Measurements from ENCODE around the gene GLP2R. TPM values are rescaled to one million over a fixed set of nuclear protein-coding genes. Genes with fewer than 3 reads are reported as not detected.
"Not testable (repeated sequence)": the region's sequence is repeated elsewhere in the genome, so short reads cannot be mapped to it uniquely, and the experiment has no call there.

Gene GLP2R, protein sequence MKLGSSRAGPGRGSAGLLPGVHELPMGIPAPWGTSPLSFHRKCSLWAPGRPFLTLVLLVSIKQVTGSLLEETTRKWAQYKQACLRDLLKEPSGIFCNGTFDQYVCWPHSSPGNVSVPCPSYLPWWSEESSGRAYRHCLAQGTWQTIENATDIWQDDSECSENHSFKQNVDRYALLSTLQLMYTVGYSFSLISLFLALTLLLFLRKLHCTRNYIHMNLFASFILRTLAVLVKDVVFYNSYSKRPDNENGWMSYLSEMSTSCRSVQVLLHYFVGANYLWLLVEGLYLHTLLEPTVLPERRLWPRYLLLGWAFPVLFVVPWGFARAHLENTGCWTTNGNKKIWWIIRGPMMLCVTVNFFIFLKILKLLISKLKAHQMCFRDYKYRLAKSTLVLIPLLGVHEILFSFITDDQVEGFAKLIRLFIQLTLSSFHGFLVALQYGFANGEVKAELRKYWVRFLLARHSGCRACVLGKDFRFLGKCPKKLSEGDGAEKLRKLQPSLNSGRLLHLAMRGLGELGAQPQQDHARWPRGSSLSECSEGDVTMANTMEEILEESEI
- polyA plus RNA-seq (2013, experiment 1 of 2), result not detected
- not detected for polyA plus RNA-seq (2013, experiment 2 of 2)

GRCh38 chr17:9825641-9826150 is at the start of gene GLP2R:
TSS of gene GLP2R (plus strand) at chr17:9825924. CDS start at chr17:9826064, 140 bp downstream.
- no peaks in the 10 kb centered on the region for H3K9me3 ChIP-seq (ENCODE audit: control insufficient read depth, low read length)
- no peak within 1 kb of the TSS for H3K4me3 ChIP-seq (ENCODE audit: extremely low read depth, insufficient read depth, low read length, poor library complexity, severe bottlenecking)
- no peaks in the 10 kb centered on the region for H3K36me3 ChIP-seq (ENCODE audit: control insufficient read depth, insufficient read depth, low read length)
- no peak within 1 kb of the TSS for H3K27ac ChIP-seq (ENCODE audit: low read depth, low read length, severe bottlenecking)
- WGBS, 2 experiments (ENCODE audit: insufficient coverage in 2 of 2), result 82 to 85% methylated on average over 21 of the region's 21 CpGs
- no peaks in the 10 kb centered on the region for H3K4me1 ChIP-seq (ENCODE audit: control insufficient read depth, insufficient read depth, low read length, poor library complexity, severe bottlenecking)

DNA sequence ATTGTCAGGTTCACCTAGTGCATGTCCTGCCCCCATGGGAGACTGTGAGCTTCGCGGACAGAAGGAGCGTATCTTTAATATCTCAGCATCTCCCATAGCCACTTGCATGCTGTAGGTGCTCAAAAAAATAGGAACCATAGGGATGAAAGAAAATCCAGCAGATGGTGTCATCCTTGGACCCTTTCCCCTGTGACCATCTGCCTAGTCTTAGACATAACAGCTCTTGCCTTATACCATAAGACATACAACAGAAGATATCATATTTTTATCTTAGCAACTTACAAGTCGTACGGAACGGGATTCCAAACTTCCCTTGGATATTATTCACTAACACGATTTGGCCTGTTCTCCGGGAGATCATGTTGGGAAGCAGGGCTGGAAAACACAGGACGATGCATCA is 48.8 kb upstream of the GLP2R start:
- H3K4me1 ChIP-seq (ENCODE audit: control insufficient read depth, insufficient read depth, low read length, poor library complexity, severe bottlenecking), result no peaks in the 10 kb centered on the region
- H3K4me3 ChIP-seq (ENCODE audit: extremely low read depth, insufficient read depth, low read length, poor library complexity, severe bottlenecking), result no peak overlapping the region
- 89 to 98% methylated on average over 3 to 8 of the region's 9 CpGs for WGBS, 2 experiments (ENCODE audit: insufficient coverage in 2 of 2)
- no peak overlapping the region for H3K27ac ChIP-seq (ENCODE audit: low read depth, low read length, severe bottlenecking)
- no peaks in the 10 kb centered on the region for H3K9me3 ChIP-seq (ENCODE audit: control insufficient read depth, low read length)
- no peaks in the 10 kb centered on the region for H3K36me3 ChIP-seq (ENCODE audit: control insufficient read depth, insufficient read depth, low read length)

- H3K4me3 ChIP-seq (ENCODE audit: extremely low read depth, insufficient read depth, low read length, poor library complexity, severe bottlenecking), result no peak overlapping the region
- 81 to 97% methylated on average over 2 of the region's 3 CpGs for whole genome bisulfite sequencing, 2 experiments (ENCODE audit: insufficient coverage in 2 of 2)
- H3K4me1 ChIP-seq (ENCODE audit: control insufficient read depth, insufficient read depth, low read length, poor library complexity, severe bottlenecking), result no peaks in the 10 kb centered on the region
- no peaks in the 10 kb centered on the region for H3K36me3 ChIP-seq (ENCODE audit: control insufficient read depth, insufficient read depth, low read length)
- no peak overlapping the region for H3K27ac ChIP-seq (ENCODE audit: low read depth, low read length, severe bottlenecking)
- H3K9me3 ChIP-seq (ENCODE audit: control insufficient read depth, low read length), result no peaks in the 10 kb centered on the region
Measured at GRCh38 chr17:9780552-9780951, 45.2 kb upstream of the GLP2R start.

GRCh38 chr17:9783050-9783449 is 42.7 kb upstream of the GLP2R start:
- Histone ChIP-seq H3K27ac (ENCODE audit: low read depth, low read length, severe bottlenecking) (no peak overlapping the region), H3K4me3 (ENCODE audit: extremely low read depth, insufficient read depth, low read length, poor library complexity, severe bottlenecking) (no peak overlapping the region)
- WGBS, 2 experiments (ENCODE audit: insufficient coverage in 2 of 2), result 89 to 94% methylated on average over 3 of the region's 4 CpGs

GRCh38 chr17:9783465-9783864 is 42.3 kb upstream of the GLP2R start:
- not testable (repeated sequence) for H3K4me3 ChIP-seq (ENCODE audit: extremely low read depth, insufficient read depth, low read length, poor library complexity, severe bottlenecking); H3K4me1 ChIP-seq (ENCODE audit: control insufficient read depth, insufficient read depth, low read length, poor library complexity, severe bottlenecking); H3K9me3 ChIP-seq (ENCODE audit: control insufficient read depth, low read length); H3K36me3 ChIP-seq (ENCODE audit: control insufficient read depth, insufficient read depth, low read length); H3K27ac ChIP-seq (ENCODE audit: low read depth, low read length, severe bottlenecking)
- 93 to 95% methylated on average over 4 of the region's 5 CpGs for WGBS, 2 experiments (ENCODE audit: insufficient coverage in 2 of 2)

More at GRCh38 chr17:9783050-9783449, 42.7 kb upstream of the GLP2R start:
- Histone ChIP-seq H3K4me1 (ENCODE audit: control insufficient read depth, insufficient read depth, low read length, poor library complexity, severe bottlenecking) (no peaks in the 10 kb centered on the region), H3K9me3 (ENCODE audit: control insufficient read depth, low read length) (no peaks in the 10 kb centered on the region), H3K36me3 (ENCODE audit: control insufficient read depth, insufficient read depth, low read length) (no peaks in the 10 kb centered on the region)

DNA sequence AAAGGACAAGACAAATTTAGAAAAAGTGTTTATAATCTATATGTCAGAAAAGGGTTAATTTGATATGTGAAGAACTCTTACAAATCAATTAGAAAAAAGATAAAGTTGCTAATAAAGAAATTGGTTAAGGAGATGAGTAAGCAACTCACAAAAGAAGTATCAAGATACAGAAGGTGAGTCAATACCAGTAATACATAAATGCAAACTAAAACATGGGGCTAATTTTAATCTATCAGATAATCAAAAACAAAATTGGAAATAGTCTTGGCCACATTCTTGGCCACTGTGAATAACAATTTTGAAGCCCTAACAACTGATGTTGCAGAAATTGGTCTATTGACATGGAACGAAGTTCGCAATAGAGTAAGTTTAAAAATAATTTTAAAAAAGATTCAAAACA is 41.2 kb upstream of the GLP2R start:
- Histone ChIP-seq H3K4me3 (ENCODE audit: extremely low read depth, insufficient read depth, low read length, poor library complexity, severe bottlenecking) (no peak overlapping the region), H3K4me1 (ENCODE audit: control insufficient read depth, insufficient read depth, low read length, poor library complexity, severe bottlenecking) (no peaks in the 10 kb centered on the region), H3K36me3 (ENCODE audit: control insufficient read depth, insufficient read depth, low read length) (no peaks in the 10 kb centered on the region), H3K9me3 (ENCODE audit: control insufficient read depth, low read length) (no peaks in the 10 kb centered on the region), H3K27ac (ENCODE audit: low read depth, low read length, severe bottlenecking) (no peak overlapping the region)
- WGBS, 2 experiments (ENCODE audit: insufficient coverage in 2 of 2), result 100% methylated on average over 1 of the region's 2 CpGs; no CpG with 5 or more reads in 1 of the 2 experiments

- Histone ChIP-seq H3K36me3 (ENCODE audit: control insufficient read depth, insufficient read depth, low read length) (no peaks in the 10 kb centered on the region), H3K4me3 (ENCODE audit: extremely low read depth, insufficient read depth, low read length, poor library complexity, severe bottlenecking) (no peak overlapping the region), H3K9me3 (ENCODE audit: control insufficient read depth, low read length) (no peaks in the 10 kb centered on the region), H3K4me1 (ENCODE audit: control insufficient read depth, insufficient read depth, low read length, poor library complexity, severe bottlenecking) (no peaks in the 10 kb centered on the region), H3K27ac (ENCODE audit: low read depth, low read length, severe bottlenecking) (no peak overlapping the region)
- WGBS, 2 experiments (ENCODE audit: insufficient coverage in 2 of 2), result 92 to 94% methylated on average over 4 to 6 of the region's 8 CpGs
Measured at GRCh38 chr17:9788601-9789000, 37.1 kb upstream of the GLP2R start.

- WGBS, 2 experiments (ENCODE audit: insufficient coverage in 2 of 2), result 73 to 100% methylated on average over 1 to 3 of the region's 4 CpGs
- Histone ChIP-seq H3K9me3 (ENCODE audit: control insufficient read depth, low read length) (no peaks in the 10 kb centered on the region), H3K4me3 (ENCODE audit: extremely low read depth, insufficient read depth, low read length, poor library complexity, severe bottlenecking) (no peak overlapping the region), H3K27ac (ENCODE audit: low read depth, low read length, severe bottlenecking) (no peak overlapping the region), H3K36me3 (ENCODE audit: control insufficient read depth, insufficient read depth, low read length) (no peaks in the 10 kb centered on the region), H3K4me1 (ENCODE audit: control insufficient read depth, insufficient read depth, low read length, poor library complexity, severe bottlenecking) (no peaks in the 10 kb centered on the region)
Measured at GRCh38 chr17:9790316-9790715, 35.4 kb upstream of the GLP2R start.

DNA sequence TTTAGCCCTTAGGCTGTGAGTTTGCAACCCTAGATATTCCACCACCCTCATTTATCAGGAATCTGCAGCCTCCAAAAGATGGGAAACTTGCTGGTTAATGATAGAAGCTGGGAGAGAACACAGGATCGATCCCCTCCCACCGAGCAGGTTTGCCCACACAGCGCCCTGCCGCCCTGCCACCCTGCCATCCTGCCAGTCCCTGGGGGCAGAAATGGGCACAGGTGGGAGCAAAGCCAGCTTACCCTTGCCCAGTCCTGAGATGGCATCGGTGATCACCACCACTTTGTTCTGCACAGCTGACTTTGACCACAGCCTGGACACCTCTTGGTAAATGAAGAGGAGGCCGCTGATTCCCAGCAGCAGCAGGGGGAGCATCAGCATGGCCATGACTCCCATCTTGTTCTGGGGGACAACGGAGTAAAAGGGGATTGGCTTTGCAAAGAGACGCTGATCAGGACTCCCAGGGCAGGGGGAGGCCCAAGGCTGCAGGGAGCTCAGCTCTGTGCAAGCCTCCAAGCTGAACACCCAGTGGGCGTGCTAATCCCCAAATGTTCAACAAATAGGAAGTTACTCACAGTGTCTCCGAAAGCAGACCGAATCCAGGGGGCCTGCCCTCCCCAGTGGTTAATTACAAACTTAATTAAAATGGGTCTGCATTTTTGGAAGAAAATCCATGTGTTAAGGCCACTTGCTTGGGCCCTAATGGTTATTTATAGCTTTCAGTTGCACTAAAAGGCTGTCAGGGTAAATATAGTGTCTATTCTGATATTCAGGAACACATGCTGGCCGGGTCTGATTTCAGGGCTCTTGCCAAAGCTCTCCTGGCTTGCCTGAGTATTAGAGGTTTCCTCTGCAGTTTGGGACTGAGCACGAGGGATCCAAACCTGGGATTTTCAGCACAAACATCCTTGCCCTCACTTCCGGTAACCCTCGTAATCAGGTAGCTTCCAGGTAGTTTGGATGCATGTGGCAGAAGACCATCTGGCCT is 34.5 kb upstream of the GLP2R start, which contains the start of gene DHRS7C:
Gene DHRS7C (minus strand): TSS at position 704 of the 988 bp plus-strand sequence. CDS start 308 bp downstream, at position 396.
- Histone ChIP-seq H3K4me3 (ENCODE audit: extremely low read depth, insufficient read depth, low read length, poor library complexity, severe bottlenecking) (no peak within 1 kb of the TSS), H3K36me3 (ENCODE audit: control insufficient read depth, insufficient read depth, low read length) (no peaks in the 10 kb centered on the region)
- 88 to 90% methylated on average over 10 of the region's 15 CpGs for WGBS, 2 experiments (ENCODE audit: insufficient coverage in 2 of 2)

GRCh38 chr17:9792181-9792840 is 33.4 kb upstream of the GLP2R start:
- no peaks in the 10 kb centered on the region for H3K4me1 ChIP-seq (ENCODE audit: control insufficient read depth, insufficient read depth, low read length, poor library complexity, severe bottlenecking)
- no peaks in the 10 kb centered on the region for H3K36me3 ChIP-seq (ENCODE audit: control insufficient read depth, insufficient read depth, low read length)
- H3K4me3 ChIP-seq (ENCODE audit: extremely low read depth, insufficient read depth, low read length, poor library complexity, severe bottlenecking), result no peak overlapping the region
- no peaks in the 10 kb centered on the region for H3K9me3 ChIP-seq (ENCODE audit: control insufficient read depth, low read length)
- no peak overlapping the region for H3K27ac ChIP-seq (ENCODE audit: low read depth, low read length, severe bottlenecking)
- 93 to 95% methylated on average over 5 to 9 of the region's 15 CpGs for WGBS, 2 experiments (ENCODE audit: insufficient coverage in 2 of 2)

More for the DNA sequence above, 34.5 kb upstream of the GLP2R start, which contains the start of gene DHRS7C:
- Histone ChIP-seq H3K4me1 (ENCODE audit: control insufficient read depth, insufficient read depth, low read length, poor library complexity, severe bottlenecking) (no peaks in the 10 kb centered on the region), H3K27ac (ENCODE audit: low read depth, low read length, severe bottlenecking) (no peak within 1 kb of the TSS), H3K9me3 (ENCODE audit: control insufficient read depth, low read length) (no peaks in the 10 kb centered on the region)

Data from mesodermal cell (in vitro differentiated cells).